ENCODE data around the gene PXDN. TPM values are rescaled to one million over a fixed set of nuclear protein-coding genes. Genes with fewer than 3 reads are reported as not detected.
A peak's percentile ranks its signal among the peaks of the same experiment; 100 is the strongest.

Gene PXDN
- total and polyA plus RNA-seq, 2 of the 4 experiments (the other 2 are of a cell fraction) = 153 to 332 TPM

DNA sequence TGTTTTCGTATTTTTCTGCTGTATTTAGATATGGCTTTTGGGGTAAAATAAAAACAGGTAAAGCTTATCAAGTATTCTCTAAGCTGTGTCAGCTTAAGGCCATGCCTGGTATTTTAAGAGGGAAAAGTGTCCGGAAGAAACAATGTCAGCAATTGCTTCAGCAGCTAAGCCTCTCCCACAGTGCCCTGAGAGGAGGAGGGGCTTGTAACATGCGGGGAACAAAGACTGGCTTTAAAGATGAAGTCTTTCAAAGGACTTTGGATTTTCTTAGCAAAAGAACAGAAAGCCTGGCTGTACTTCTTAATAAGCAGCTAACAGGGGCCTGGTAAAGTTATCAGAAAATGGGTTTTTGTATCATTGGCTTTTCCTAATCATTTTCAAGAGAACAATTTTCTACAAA, 102.8 kb downstream of the PXDN start:
- no peak overlapping the region for H3K9ac ChIP-seq (ENCODE audit: low read depth, low read length)
- H3K9me3 ChIP-seq (ENCODE audit: control insufficient read depth, insufficient read depth, low read length) = no peaks in the 10 kb centered on the region
- no peak overlapping the region for H2BK120ac ChIP-seq (ENCODE audit: low read depth, low read length)
- no CpG with 5 or more reads among the region's 3 CpGs for WGBS, 2 experiments (ENCODE audit: extremely low coverage in 2 of 2, insufficient read length in 1 of 2)
- H2BK20ac ChIP-seq (ENCODE audit: low read depth, low read length) = no peak overlapping the region
- peaks cover 22% of the 10 kb centered on the region for H3K4me1 ChIP-seq (ENCODE audit: control insufficient read depth, insufficient read depth, low read length)
- no peaks in the 10 kb centered on the region for H3K27me3 ChIP-seq (ENCODE audit: control insufficient read depth, insufficient read depth, low read length)
- peaks cover 21% of the 10 kb centered on the region for H3K9me1 ChIP-seq (ENCODE audit: insufficient read depth, low read length)
- peak overlapping the region; percentile 44 for H2BK5ac ChIP-seq (ENCODE audit: low read depth, low read length, poor library complexity, severe bottlenecking)
- ATAC-seq (ENCODE audit: low read depth) = peak; percentile 54
- no peak for TF ChIP-seq RAD21 (IDR thresholded peaks at IDR 0.05; ENCODE audit: low read length)
- no peak for TF ChIP-seq CEBPB (IDR thresholded peaks at IDR 0.05; ENCODE audit: low read depth, low read length)
- no peak for TF ChIP-seq FOS (IDR thresholded peaks at IDR 0.05; ENCODE audit: low read depth, low read length)
- TF ChIP-seq, protein P1, sequence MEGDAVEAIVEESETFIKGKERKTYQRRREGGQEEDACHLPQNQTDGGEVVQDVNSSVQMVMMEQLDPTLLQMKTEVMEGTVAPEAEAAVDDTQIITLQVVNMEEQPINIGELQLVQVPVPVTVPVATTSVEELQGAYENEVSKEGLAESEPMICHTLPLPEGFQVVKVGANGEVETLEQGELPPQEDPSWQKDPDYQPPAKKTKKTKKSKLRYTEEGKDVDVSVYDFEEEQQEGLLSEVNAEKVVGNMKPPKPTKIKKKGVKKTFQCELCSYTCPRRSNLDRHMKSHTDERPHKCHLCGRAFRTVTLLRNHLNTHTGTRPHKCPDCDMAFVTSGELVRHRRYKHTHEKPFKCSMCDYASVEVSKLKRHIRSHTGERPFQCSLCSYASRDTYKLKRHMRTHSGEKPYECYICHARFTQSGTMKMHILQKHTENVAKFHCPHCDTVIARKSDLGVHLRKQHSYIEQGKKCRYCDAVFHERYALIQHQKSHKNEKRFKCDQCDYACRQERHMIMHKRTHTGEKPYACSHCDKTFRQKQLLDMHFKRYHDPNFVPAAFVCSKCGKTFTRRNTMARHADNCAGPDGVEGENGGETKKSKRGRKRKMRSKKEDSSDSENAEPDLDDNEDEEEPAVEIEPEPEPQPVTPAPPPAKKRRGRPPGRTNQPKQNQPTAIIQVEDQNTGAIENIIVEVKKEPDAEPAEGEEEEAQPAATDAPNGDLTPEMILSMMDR (conservative IDR thresholded peaks at IDR 0.05; ENCODE audit: low read depth, low read length) = no peak
- no peak for TF ChIP-seq SMC3 (IDR thresholded peaks at IDR 0.05; ENCODE audit: low read depth, low read length)
- no peak for TF ChIP-seq MAZ (IDR thresholded peaks at IDR 0.05; ENCODE audit: borderline replicate concordance, low read depth, low read length)
- TF ChIP-seq RFX5 (IDR thresholded peaks at IDR 0.05; ENCODE audit: low read depth, low read length) = no peak
- no peak for TF ChIP-seq MXI1 (IDR thresholded peaks at IDR 0.05; ENCODE audit: borderline replicate concordance, low read depth, low read length)
- TF ChIP-seq MAFK (IDR thresholded peaks at IDR 0.05; ENCODE audit: low read depth, low read length) = no peak
- no peak for TF ChIP-seq RCOR1 (IDR thresholded peaks at IDR 0.05; ENCODE audit: insufficient replicate concordance, low read length)
- TF ChIP-seq, protein P2, sequence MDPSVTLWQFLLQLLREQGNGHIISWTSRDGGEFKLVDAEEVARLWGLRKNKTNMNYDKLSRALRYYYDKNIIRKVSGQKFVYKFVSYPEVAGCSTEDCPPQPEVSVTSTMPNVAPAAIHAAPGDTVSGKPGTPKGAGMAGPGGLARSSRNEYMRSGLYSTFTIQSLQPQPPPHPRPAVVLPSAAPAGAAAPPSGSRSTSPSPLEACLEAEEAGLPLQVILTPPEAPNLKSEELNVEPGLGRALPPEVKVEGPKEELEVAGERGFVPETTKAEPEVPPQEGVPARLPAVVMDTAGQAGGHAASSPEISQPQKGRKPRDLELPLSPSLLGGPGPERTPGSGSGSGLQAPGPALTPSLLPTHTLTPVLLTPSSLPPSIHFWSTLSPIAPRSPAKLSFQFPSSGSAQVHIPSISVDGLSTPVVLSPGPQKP (IDR thresholded peaks at IDR 0.05; ENCODE audit: borderline replicate concordance, low read depth, low read length) = no peak
- no peak for TF ChIP-seq POLR2A (IDR thresholded peaks at IDR 0.05; ENCODE audit: low read depth, low read length)
- no peak overlapping the region for H2AK5ac ChIP-seq (ENCODE audit: low read depth, low read length)
- no peak overlapping the region for H3K4me3 ChIP-seq (ENCODE audit: insufficient read depth, low read depth, low read length)
- no peak overlapping the region for H3K4me2 ChIP-seq (ENCODE audit: low read depth, low read length)
- H3K18ac ChIP-seq (ENCODE audit: low read depth, low read length) = no peak overlapping the region
- peaks cover 66% of the 10 kb centered on the region for H3K36me3 ChIP-seq (ENCODE audit: control insufficient read depth, insufficient read depth, low read length)
- no peak overlapping the region for H3K23ac ChIP-seq (ENCODE audit: low read depth, low read length)
- no peak overlapping the region for H4K91ac ChIP-seq (ENCODE audit: insufficient read depth, low read depth, low read length)
- no peak overlapping the region for H4K5ac ChIP-seq (ENCODE audit: low read depth, low read length)
- peaks cover 28% of the 10 kb centered on the region for H4K20me1 ChIP-seq (ENCODE audit: insufficient read depth, low read length)
- POLR2A ChIA-PET (ENCODE audit: unreplicated experiment) = no interaction called here
- DNase-seq = no peak
- no peak overlapping the region for H2BK15ac ChIP-seq (ENCODE audit: low read depth, low read length)
- H2AFZ ChIP-seq (replicated peaks; ENCODE audit: low read length, poor library complexity) = no peak overlapping the region
- no peak overlapping the region for H3K4ac ChIP-seq (ENCODE audit: low read depth, low read length)
- dilution Hi-C loops (cut with HindIII; ENCODE audit: low sequenced_read_pairs, unreplicated experiment) (no loop called here), intact Hi-C loops (cut with micrococcal nuclease) (no loop called here), in situ Hi-C loops (cut with MboI; ENCODE audit: low sequenced_read_pairs) (no loop called here)
- H3K27ac ChIP-seq (ENCODE audit: insufficient read depth, low read length) = no peak overlapping the region
- H3K79me1 ChIP-seq (ENCODE audit: low read depth in 1 of 2, low read length in 2 of 2) = peaks cover 39 to 83% of the 10 kb centered on the region in 2 experiments
- H3K14ac ChIP-seq (replicated peaks; ENCODE audit: low read depth, low read length) = no peak overlapping the region
- no TSS peak for BruUV-seq (replicated peaks)
- no peak overlapping the region for H3K56ac ChIP-seq (ENCODE audit: extremely low read depth, insufficient read depth, low read length)
- CTCF ChIA-PET = no interaction called here
- H2AK9ac ChIP-seq (replicated peaks; ENCODE audit: low read depth, low read length, poor library complexity) = no peak overlapping the region
- H4K8ac ChIP-seq (ENCODE audit: low read depth in 2 of 2, low read length in 2 of 2) = no peak overlapping the region; a peak in 1 of 4 replicates
